ENCODE data around the gene THSD8.
A peak's percentile ranks its signal among the peaks of the same experiment; 100 is the strongest.

Gene THSD8

DNA sequence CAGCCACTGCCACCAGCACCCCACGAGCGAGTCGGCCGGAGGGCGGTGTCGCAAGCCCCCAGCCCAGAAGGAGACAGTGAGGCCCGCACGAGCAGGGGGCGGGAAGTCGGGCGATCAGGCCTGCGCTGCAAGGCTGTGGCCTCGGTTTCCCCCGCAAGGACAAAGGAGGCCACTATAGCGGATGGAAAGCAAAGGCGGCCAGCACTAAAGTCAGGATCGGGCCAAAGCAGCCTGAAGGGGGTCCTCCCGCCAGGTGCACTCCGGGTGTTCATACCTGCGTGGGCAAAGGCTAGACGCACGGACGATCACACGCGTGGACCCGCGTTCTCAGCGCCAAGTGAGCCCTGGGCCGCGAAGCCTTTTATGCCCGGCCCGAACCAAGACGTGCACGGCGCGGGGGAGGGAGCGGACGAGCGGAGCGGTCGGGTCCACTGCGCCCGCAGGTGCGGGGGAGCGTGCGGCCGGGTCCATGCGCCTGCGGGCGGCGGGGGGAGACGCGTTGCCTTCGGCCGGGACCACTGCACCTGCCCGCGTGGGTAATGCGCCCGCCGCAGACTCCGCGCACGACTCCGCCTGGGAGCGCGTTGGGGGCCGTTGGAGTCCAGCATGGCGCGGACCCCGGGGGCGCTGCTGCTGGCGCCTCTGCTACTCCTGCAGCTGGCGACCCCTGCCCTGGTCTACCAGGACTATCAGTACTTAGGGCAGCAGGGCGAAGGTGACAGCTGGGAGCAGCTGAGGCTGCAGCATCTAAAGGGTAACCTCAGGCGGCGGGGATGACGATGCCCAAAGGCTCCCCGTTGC, at the start of gene THSD8, which contains the start of gene PRDX2:
Gene THSD8 (plus strand): TSS at position 604 of the 801 bp plus-strand sequence. CDS start 3 bp downstream, at position 607.
Gene PRDX2 (minus strand): TSS at position 335 of the 801 bp plus-strand sequence. CDS start 539 bp downstream, outside the sequence.
- peak; percentile 78 for DNase-seq

DNA sequence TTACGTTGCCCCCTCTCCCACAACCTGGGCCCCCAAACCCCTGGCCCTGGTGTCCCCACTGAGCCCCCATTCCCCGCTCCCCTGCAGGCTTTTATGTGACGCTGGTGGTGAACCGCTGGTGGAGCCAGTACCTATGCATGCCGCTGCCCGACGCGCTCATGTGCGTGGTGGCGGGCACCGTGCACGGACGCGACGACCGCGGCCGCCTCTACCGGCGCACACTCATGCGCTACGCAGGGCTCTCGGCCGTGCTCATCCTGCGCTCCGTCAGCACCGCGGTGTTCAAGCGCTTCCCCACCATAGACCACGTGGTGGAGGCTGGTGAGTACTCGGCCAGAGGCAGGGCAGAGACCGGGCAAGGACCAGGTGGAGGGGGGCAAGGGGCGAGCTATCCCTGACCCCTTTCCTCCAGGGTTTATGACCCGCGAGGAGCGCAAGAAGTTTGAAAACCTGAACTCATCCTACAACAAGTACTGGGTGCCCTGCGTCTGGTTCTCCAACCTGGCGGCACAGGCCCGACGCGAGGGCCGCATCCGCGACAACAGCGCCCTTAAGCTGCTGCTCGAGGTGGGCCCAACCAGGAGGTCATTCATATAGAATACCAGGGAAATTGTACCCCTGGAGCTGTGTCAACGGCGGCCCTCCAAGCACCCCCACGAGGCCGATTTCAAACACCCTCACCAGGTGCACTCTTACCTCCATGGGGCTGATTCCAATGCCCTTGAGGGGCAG, 47.2 kb upstream of the THSD8 start:
- no peak for DNase-seq

DNA sequence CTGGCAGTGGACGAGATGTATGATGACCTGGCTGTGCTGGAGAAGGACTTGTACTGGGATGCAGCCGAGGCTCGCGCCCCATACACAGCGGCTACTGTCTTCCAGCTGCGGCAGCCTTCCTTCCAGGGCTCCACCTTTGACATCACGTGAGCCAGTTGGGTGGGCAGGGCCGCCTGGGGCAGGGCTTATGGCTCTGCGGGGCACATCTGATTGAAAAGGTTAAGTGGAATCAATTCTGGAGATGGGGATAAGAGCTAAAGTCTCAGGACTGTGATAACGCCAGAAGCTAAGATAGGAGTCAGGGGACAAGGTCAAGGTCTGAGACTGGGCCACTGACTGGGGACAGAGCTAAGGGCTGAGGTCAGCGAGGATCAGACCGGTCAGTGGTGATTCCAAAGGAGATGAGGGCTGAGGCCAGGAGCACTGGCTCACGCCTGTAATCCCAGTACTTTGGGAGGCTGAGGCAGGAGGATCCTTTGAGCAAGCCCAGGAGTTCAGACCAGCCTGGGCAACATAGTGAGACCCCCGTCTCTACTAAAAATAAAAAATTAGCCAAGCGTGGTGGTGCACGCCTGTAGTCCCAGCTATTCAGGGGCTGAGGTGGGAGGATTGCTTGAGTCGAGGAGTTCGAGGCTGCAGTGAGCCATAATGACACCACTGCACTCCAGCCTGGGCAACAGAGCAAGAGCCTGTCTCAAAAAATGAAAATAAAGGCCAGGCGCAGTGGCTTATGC, 45.6 kb upstream of the THSD8 start:
- no peak for DNase-seq

DNA sequence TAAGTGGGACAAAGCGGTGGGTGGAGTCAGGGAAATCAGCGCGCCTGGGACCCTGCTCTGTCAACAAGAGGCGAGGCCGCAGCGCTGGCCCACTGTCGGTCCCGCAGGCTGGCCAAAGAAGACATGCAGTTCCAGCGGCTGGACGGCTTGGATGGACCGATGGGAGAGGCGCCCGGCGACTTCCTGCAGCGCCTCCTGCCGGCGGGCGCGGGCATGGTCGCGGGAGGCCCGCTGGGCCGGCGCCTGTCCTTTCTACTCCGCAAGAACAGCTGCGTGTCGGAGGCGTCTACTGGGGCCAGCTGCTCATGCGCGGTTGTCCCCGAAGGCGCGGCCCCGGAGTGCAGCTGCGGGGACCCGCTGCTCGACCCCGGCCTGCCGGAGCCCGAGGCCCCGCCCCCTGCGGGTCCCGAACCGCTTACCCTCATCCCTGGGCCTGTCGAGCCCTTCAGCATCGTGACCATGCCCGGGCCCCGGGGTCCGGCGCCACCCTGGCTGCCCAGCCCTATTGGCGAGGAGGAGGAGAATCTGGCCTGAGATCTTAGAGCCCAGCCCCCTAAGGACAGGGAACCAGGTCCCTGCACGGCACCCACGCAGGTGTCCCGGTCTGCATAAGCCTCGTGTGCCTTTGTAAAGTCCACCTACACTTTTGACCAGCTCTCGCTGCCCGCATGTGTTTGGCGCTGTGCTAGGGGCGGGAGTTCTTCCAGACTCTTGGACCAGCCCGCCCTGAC, 44.2 kb upstream of the THSD8 start:
- DNase-seq, result peak; percentile 65

DNA sequence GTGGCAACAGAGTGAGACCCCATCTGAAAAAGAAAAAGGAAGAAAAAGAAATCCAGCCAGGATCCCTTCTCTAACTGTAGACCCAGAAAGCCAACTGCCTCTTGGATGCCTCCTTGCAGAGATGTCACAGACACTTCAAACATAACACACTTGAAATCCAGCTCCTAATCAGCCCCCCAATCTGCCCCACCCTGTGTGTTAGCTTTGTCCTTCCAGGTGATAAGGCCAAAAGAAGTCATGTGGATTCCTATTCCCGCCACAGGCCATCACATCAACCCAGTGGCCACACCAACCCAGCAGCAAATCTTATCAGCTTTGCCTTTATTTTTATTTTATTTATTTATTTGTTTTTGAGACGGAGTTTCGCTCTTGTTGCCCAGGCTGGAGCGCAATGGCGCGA, 42.2 kb upstream of the THSD8 start:
- no peak for DNase-seq

DNA sequence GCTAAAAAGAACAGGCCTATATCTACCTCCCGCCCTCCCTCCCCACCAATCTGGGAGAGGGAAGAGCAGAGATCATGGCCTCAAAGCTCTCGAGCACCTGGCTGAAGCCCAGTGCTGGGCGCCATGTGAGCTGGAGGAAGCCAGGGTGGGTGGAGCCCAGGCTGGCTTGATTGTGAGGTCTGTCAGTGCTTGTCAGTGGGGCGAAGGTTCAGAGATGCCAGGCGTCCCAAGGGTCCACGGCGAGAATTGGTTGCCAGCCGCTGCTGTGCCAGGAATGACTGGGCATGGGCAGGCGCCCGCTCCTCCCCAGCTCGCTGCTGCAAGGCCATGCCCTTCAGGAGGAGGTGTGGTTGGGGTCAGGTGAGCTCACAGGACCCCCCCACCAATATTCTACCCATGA, 38.8 kb upstream of the THSD8 start:
- DNase-seq, result no peak

DNA sequence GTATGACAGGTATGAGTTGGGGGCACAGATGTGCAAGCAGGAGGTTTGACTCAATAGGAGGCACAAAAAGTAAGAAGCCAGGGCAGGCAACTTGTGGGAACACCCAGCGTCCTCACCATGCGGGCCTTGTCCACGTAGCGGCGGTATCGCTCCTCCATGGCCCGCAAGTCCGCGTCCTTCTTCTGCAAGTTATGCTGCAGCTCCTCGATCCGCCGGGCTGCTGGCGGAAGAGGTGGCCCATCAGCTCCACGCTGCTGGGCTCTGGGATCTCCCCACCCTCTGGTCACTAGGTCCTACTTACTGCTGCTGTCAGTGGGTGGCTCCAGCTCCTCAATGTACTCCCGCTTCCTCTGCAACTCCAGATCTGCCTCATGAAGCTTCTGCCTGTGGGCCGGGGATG, 37.2 kb upstream of the THSD8 start:
- no peak for DNase-seq

DNA sequence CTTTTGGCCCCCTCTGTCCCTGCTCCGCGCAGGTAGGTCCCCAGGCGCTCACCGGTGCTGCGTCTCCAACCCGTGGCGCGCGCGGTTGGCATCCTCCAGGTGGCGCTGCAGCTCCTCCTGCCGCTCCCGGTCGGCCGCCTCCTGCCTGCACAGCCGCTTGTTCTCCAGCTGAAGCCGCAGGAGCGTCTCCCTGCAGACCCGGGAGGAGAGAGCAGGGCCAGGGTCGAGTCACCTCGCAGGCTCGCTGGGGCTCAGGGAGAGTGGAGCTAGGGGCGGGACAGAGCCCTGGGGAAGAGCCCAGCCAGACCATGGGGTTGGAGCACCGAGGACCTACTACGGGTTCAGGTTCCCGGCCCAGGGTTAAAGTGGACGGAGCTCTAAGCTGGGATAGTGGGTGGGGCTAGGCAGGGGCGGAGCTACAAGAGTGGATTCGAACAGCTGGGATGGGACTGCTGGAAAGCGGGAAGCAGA, 35.8 kb upstream of the THSD8 start:
- no peak for DNase-seq

DNA sequence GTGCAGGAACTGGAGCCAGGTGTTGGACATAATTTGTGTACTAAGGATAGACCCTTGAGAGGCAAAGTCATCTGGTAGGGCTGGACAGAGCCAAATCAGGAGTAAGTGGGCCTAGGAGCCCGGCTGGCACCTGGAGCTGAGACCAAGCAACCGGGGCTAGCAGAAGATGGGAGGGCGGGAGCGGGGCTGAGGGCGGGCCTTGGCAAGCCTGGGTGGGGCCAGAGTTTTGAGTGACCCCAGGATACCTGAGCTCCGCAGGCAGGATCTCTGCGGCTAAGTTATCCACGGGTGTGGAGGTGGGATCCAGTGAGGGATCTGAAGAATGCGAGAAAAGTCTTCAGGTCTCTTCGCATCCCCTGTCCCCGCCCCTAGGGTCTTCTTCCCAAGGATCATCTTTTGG, 34.7 kb upstream of the THSD8 start:
- DNase-seq, result no peak

DNA sequence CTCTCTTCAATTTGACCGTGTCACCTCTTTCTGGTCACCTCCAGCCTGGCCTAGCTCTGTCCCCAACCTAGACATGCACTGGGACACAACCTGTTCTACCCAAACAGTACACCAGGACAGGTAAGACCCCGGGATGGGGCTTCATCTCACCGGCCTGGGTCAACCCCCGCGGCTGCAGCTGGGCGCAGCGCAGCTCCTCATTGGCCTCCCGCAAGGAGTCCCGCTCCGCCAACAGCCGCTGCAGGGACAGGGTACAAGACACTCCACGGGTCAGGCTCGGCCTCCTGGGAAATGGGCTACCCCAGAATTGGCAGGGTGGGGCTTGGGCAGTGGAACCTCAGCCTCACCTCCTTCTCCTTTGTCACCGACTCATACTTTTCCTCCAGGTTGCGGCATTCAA, 34.2 kb upstream of the THSD8 start:
- DNase-seq, result no peak

DNA sequence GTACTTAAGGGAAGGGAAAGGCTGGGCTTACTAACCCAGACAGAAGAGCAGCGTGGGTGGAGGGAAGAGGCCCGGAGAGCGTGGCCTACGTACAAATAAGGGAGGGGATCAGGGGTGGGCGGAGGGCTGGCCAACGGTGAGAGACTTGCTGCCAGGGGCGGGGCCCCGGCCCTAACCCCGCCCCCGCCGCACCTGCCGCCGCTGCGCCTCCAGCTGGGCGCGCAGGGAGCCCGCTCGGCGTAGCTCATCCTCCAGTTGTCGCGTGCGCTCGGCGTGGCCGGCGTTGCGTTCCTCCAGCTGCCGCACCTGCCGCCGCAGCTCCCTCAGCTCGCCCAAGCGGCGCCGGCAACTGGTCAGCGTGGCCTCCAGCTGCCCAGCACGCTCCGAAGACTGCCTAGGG, 32.2 kb upstream of the THSD8 start:
- DNase-seq, result peak; percentile 68

DNA sequence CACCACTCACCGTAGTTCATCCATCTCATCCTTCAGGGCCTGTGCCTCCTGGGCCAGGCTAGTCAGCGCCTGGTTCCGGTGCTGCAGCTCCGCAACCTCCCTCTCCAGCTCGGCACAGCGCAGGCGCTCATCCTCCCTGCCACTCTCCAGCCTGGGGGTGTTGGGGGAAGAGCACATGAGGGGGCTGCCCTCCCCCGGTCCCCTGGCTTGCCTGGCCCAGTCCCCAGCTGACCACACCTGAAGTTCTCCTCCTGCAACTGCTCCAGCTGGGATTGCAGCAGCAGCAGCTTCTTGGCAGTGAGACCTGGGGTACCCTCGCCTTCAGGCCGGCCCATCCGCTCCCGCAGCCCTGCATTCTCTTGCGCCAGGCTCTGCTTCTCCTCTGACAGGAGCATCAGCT, 30.9 kb upstream of the THSD8 start:
- DNase-seq, result no peak

DNA sequence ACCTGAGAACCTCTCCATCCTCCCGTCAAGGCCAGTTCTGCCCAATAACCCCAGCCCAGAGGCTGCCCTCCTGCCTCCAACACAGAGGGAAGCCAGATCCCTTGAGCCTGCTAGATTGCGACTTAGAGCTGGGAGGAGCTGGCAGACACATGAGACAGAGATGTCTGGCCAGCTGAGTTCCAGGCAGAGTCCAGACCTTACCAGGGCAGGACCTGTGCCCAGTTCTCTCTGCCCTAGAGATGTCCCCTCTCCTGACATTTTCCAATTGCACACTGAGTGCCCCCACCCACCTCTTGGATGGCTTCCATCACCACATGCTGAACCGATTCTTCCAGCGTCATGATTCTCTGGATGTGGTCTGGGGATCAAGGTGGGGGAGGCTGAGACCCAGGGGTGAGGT, 29.5 kb upstream of the THSD8 start:
- DNase-seq, result no peak

DNA sequence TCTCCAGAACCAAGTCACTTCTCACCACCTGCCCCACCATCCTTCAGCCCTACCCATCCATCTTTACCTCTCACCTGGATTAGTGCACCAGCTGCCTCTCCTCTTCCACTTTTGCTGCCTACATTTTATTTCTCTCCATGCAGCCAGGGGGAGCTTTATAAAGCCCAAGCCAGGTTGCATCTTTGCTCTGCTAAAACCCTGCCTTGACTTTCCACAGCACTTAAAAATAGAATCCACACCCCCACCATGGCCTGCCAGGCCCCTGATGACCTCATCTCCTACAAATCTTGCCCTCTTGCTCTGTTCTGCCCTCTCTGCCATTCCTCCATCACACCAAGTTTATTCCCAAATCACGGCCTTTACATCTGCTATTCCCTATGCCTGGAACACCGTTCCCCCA, 28.3 kb upstream of the THSD8 start:
- no peak for DNase-seq

DNA sequence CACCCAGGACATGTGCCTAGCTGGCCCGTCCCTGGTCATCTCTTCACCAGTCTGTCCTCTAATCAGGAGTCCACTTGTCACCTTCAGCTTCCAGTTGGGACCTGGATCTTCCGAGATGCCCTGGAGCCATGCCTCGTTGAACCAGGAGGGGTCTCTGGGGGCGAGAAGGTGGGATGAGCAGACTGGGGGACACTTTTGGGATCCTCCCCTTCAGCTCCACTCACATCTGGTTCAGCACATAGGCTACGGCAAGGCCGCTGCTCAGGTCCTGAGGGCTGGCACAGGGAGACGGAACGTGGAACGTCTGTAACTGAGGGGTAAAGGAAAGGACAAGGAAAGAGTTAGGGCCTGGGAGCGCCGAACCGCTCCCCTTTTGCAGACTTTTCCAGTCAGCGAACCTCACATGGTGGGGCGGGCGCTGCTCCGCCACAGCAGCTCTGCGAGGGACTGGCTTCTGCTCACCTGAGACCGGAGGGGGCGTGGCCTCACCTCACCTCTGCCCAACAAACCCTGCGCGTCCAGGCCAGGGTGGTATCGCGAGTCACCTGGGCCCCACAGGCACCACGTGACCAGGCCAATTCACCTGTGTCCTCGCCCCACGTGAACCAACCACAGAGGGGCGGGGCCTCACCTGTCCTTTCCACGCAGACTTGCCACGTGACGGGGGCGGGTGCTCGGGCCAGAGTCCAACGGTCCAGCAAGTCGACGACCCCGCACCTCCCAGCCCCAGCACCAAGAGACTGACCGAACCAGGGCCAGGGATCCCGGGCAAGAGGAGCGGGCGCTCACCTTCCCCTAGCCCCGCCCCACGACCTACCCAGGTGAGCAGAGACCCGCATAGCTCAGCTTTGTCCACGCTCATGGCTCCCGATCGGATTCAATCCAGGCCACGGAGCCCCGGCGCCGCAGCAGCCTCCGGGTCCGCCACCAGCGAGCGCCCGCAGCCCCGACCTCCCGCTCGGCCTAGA, 27.0 kb upstream of the THSD8 start, which contains the start of gene HOOK2:
Gene HOOK2 (minus strand): TSS at position 965 of the 968 bp plus-strand sequence. CDS start 103 bp downstream, at position 862.
- DNase-seq, result no peak

DNA sequence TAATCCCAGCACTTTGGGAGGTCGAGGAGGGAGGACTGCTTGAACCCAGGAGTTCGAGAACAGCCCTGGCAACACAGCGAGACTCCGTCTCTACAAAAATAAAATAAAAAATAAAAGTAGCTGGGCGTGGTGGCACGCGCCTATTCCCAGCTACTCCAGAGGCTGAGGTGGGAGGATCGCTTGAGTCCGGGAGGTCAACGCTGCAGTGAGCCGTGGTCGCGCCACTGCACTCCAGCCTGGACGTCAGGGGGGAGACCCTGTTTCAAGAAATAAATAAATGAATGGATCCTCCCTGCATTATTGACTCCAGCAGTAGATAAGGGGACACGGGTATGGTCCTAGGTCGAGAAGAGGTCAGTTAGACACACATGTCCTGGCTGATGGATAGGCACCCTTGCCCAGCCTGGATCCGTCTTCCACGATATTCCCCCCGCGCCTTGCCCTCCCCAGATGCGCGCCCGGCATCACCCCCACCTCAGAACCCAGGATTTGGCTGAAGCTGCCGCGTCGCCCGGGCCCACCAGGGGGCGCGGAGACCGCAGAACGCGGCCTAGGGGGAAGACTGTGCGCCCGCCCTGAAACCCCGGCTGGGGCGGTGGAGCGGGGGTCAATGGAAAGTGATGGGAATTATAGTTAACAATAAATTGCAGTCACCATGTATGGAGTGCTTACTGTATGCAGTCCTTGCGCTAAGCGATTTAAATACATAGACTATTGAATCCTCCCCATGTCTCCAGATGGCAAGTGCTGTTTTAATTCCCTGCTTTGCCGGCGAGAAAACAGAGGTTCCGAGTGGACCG, 24.5 kb upstream of the THSD8 start:
- DNase-seq, result peak; percentile 83

DNA sequence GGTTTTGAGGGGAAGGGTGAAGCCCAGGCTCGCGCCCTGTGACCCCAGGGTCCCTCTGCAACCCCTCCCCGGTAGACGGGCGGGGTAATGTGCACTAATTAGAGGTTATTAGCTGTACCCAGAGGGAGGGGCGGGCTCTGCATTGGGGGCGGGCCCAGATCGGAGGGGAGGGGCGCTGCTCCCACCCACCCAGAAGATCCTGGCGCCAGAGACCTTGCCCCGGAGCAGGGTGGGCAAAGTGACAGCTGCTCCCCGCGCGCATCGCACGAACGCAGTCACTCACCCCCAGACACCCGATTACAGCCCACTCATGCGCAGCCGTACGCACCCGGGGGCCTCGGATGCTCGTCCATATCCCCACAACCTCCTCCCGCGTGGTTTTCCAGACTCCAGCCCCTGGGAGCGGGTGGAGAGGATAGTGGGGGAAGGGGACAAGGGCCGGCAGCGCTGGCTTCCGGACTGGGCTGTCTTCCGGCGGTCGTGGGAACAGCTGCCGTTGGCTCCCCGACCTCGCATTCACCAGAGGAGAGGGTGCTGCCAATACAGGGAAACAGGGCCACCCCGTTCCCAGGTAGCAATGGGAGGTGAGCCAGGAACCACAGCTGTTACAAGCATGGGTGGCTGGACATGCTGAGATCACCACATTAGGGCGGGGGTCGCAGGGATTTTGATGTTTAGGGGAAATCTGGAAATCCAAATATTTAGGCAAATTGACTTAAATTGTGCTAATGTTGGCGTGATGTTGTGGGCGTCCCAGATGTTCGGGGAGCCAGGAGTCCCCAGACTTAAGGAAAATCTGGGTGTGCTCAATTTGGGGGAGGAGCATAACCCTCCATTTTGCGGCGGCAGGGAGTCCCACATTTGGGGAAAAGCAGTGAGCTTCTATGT, 23.6 kb upstream of the THSD8 start:
- peak; percentile 43 for DNase-seq

DNA sequence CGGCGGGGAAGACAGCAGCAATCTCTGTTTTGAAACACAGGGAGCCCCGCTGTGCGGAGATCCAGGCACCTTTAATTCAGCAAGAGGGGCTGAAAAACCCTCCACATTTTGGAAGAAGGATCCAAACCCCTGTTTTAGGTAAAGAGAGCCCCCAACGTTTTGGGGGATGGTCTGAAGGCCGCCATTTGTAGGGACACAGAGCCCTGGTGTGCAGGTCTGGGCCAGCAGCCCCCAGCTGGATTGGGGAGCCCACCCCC, 23.0 kb upstream of the THSD8 start:
- no peak for DNase-seq

DNA sequence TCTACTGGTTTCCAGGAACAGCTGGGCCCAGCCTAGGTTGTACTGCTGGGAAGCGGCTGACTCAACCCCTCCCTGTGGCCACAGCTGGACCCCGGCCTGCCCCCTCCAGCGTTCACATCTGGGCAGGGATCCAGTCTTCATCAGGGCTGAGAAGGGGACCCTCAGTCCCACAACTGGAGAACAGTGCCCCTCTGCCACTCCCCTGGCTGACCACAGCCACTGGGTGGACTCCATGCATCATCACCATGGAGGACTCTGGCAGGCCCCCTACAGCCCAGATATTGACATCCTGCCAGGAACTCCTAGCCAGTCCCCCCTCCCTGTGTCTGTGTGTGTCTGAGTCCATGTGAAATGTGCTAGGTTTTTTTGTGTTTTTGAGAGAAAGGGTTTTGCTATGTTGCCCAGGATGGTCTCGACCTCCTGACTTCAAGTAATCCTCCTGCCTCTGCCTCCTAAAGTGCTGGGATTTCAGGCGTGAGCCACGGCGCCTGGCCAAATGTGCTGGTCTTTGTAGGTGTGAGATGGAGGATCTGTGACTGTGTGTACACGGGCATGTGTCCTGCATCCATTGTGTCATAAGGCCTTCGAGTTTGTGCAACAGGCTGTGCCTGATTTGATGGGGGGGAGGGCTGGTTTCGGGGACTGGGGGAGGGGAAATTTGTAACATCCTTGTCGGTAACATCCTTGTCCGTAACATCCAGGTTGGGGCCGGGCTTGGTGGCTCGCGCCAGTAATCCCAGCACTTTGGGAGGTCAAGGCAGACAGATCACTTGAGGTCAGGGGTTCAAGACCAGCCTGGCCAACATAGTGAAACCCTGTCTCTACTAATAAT, 22.5 kb upstream of the THSD8 start:
- DNase-seq, result no peak

Data from stimulated activated CD4-positive, alpha-beta T cell treated with anti-CD3 and anti-CD28 coated beads, Interleukin-4, amount 100 ng/mL, for 24 hours (primary cell).